ENCODE measurements around the gene SVIL. TPM values are rescaled to one million over a fixed set of nuclear protein-coding genes. Genes with fewer than 3 reads are reported as not detected.
"Not testable (repeated sequence)": the region's sequence is repeated elsewhere in the genome, so short reads cannot be mapped to it uniquely, and the experiment has no call there.

SVIL gene
- total RNA-seq, 1 experiment from 2014 or later, result 15.3 TPM

DNA sequence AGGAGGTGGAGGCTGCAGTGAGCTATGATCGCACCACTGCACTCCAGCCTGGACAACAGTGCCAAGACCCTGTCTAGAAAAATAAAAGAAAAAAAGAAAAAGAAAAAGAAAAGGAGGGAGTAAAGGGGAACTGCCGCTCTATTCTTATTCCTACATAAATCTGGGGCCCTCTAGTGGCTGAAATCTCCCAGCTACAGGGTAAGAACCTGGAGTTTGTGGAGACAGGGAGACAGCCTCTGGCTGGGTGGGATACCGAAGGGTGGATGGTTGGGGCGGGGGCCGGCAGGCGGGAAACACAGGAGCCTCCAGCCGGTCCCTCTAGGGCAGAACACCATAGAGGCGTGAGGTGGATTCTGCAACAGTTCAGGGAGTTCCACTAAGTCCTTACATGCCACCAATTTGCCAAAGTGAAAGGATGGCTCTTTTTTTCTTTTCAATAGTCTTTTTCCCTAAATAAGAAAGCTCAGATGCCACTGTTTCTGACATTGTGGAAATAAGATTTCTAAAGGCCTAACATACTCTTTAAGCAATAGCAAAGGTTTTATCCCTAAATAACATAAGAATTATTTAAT is 117.3 kb downstream of the SVIL start:
- Histone ChIP-seq H3K9me3 (ENCODE audit: control insufficient read depth, low read depth, low read length) (no peaks in the 10 kb centered on the region), H2BK20ac (ENCODE audit: low read depth, low read length, poor library complexity, severe bottlenecking) (no peak overlapping the region), H3K4me2 (ENCODE audit: insufficient read depth, insufficient read length, low read length) (no peak overlapping the region), H3K4ac (ENCODE audit: low read depth, low read length) (no peak overlapping the region), H2AFZ (ENCODE audit: low read length) (no peak overlapping the region), H4K8ac (replicated peaks; ENCODE audit: insufficient read length, low read depth, low read length) (no peak overlapping the region), H4K5ac (ENCODE audit: insufficient read length, low read depth, low read length) (no peak overlapping the region), H2BK12ac (ENCODE audit: insufficient read length, low read depth, low read length) (no peak overlapping the region), H3K4me1 (ENCODE audit: insufficient read depth, low read length) (no peaks in the 10 kb centered on the region), H3K27ac (ENCODE audit: insufficient read length, low read depth, low read length) (no peak overlapping the region), H3K9ac (ENCODE audit: extremely low read depth, insufficient read length, low read length) (no peak overlapping the region), H3K14ac (ENCODE audit: insufficient read depth, low read length) (no peak overlapping the region), H2BK5ac (ENCODE audit: insufficient read length, low read length) (no peak overlapping the region), H4K91ac (ENCODE audit: insufficient read length, low read depth, low read length) (no peak overlapping the region), H3K79me2 (ENCODE audit: insufficient read depth, low read length) (no peaks in the 10 kb centered on the region), H3T11ph (ENCODE audit: low read length) (no peak overlapping the region), H3K18ac (ENCODE audit: insufficient read length, low read depth, low read length) (no peak overlapping the region), H4K20me1 (ENCODE audit: control insufficient read depth, insufficient read depth, insufficient read length) (no peaks in the 10 kb centered on the region), H2AK5ac (ENCODE audit: insufficient read length, low read length) (no peak overlapping the region), H2BK120ac (ENCODE audit: low read depth, low read length, poor library complexity, severe bottlenecking) (no peak overlapping the region), H3K23ac (ENCODE audit: insufficient read length, low read depth, low read length) (no peak overlapping the region), H3K23me2 (ENCODE audit: insufficient read length, low read depth, low read length, poor library complexity, severe bottlenecking) (no peaks in the 10 kb centered on the region), H3K56ac (ENCODE audit: insufficient read length, low read depth, low read length) (no peak overlapping the region), H2BK15ac (ENCODE audit: low read depth, low read length) (no peak overlapping the region), H3K79me1 (ENCODE audit: insufficient read depth, low read depth, low read length, poor library complexity, severe bottlenecking) (no peaks in the 10 kb centered on the region), H3K27me3 (ENCODE audit: insufficient read depth, low read length) (no peaks in the 10 kb centered on the region)
- no CpG with 5 or more reads among the region's 8 CpGs for WGBS (ENCODE audit: extremely low coverage, insufficient read length, low lambda C conversion rate)
- peak; percentile 85 for TF ChIP-seq CTCF (conservative IDR thresholded peaks at IDR 0.05)
- Mint-ChIP-seq H3K9me3 (no peaks in the 10 kb centered on the region), H3K36me3 (ENCODE audit: insufficient read depth in 1 of 3, low read depth in 3 of 3) (peaks cover 0 to 25% (median 6%) of the 10 kb centered on the region in 3 experiments; a peak in 4 of 7 replicates), H3K27ac (no peak overlapping the region), H3K27me3 (ENCODE audit: low read depth) (no peaks in the 10 kb centered on the region), H3K4me1 (peaks cover 4 to 10% of the 10 kb centered on the region in 2 experiments; a peak in 2 of 4 replicates), H3K4me3 (no peak overlapping the region)
- DNase-seq, result peak; percentile 88

DNA sequence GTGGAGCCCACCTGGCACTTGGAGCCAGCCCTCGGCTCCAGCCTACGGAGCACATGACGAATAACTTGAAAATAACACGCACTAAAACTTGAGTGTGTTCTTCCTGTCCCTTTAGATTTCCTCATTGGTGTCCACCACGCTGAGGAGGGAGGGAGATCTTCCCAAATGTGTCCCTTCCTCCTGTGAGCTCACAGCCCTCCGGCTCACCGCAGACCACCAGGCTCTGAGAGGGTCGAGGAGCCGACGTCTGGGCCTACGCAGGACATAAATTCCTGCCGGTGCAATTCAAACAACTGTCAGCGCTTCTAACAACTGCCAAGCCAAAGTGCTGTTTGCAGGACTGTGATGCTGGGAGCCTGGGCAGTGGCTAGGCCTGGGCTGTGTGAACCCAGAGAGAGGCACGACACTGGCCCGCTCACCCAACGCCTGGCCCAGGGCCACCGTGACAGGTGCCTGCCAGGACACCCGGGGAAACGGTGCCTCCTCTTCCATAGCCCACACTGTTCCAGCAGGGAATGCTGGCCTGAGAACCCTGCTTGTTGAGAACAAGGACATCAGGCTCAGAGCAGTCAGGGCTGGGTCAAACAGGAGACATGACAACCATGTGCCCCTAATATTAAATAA is 118.3 kb downstream of the SVIL start:
- H3K36me3 Mint-ChIP-seq (ENCODE audit: insufficient read depth in 1 of 3, low read depth in 3 of 3), result peaks cover 0 to 20% (median 3%) of the 10 kb centered on the region in 3 experiments; a peak in 3 of 7 replicates
- not testable (repeated sequence) for H3K27ac ChIP-seq (ENCODE audit: insufficient read length, low read depth, low read length); H4K91ac ChIP-seq (ENCODE audit: insufficient read length, low read depth, low read length); H3K4ac ChIP-seq (ENCODE audit: low read depth, low read length); H3K4me3 Mint-ChIP-seq; H3K14ac ChIP-seq (ENCODE audit: insufficient read depth, low read length); H3K4me1 Mint-ChIP-seq; H2AK5ac ChIP-seq (ENCODE audit: insufficient read length, low read length); H3K4me1 ChIP-seq (ENCODE audit: insufficient read depth, low read length); H4K8ac ChIP-seq (replicated peaks; ENCODE audit: insufficient read length, low read depth, low read length); H2BK20ac ChIP-seq (ENCODE audit: low read depth, low read length, poor library complexity, severe bottlenecking); H3K4me2 ChIP-seq (ENCODE audit: insufficient read depth, insufficient read length, low read length); DNase-seq; H3K56ac ChIP-seq (ENCODE audit: insufficient read length, low read depth, low read length); H4K20me1 ChIP-seq (ENCODE audit: control insufficient read depth, insufficient read depth, insufficient read length); H2BK5ac ChIP-seq (ENCODE audit: insufficient read length, low read length); H3K18ac ChIP-seq (ENCODE audit: insufficient read length, low read depth, low read length); H3K9ac ChIP-seq (ENCODE audit: extremely low read depth, insufficient read length, low read length); H2BK15ac ChIP-seq (ENCODE audit: low read depth, low read length); H2AFZ ChIP-seq (ENCODE audit: low read length); H3K79me1 ChIP-seq (ENCODE audit: insufficient read depth, low read depth, low read length, poor library complexity, severe bottlenecking); H2BK120ac ChIP-seq (ENCODE audit: low read depth, low read length, poor library complexity, severe bottlenecking); H3K27me3 Mint-ChIP-seq (ENCODE audit: low read depth); H3K79me2 ChIP-seq (ENCODE audit: insufficient read depth, low read length); H2BK12ac ChIP-seq (ENCODE audit: insufficient read length, low read depth, low read length); H3K23ac ChIP-seq (ENCODE audit: insufficient read length, low read depth, low read length); H3K27ac Mint-ChIP-seq; H3T11ph ChIP-seq (ENCODE audit: low read length); H3K27me3 ChIP-seq (ENCODE audit: insufficient read depth, low read length); H3K9me3 Mint-ChIP-seq; H4K5ac ChIP-seq (ENCODE audit: insufficient read length, low read depth, low read length); H3K9me3 ChIP-seq (ENCODE audit: control insufficient read depth, low read depth, low read length); H3K23me2 ChIP-seq (ENCODE audit: insufficient read length, low read depth, low read length, poor library complexity, severe bottlenecking)
- WGBS (ENCODE audit: extremely low coverage, insufficient read length, low lambda C conversion rate), result no CpG with 5 or more reads among the region's 19 CpGs
